NCI-H187 (cell line): ENCODE measurements around the gene CA12.

Experiments
- DNase-seq, 2 experiments: peaks; one replicate each; lab custom pipeline; 2025; lab: John Stamatoyannopoulos, UW

The CA12 gene

DNA sequence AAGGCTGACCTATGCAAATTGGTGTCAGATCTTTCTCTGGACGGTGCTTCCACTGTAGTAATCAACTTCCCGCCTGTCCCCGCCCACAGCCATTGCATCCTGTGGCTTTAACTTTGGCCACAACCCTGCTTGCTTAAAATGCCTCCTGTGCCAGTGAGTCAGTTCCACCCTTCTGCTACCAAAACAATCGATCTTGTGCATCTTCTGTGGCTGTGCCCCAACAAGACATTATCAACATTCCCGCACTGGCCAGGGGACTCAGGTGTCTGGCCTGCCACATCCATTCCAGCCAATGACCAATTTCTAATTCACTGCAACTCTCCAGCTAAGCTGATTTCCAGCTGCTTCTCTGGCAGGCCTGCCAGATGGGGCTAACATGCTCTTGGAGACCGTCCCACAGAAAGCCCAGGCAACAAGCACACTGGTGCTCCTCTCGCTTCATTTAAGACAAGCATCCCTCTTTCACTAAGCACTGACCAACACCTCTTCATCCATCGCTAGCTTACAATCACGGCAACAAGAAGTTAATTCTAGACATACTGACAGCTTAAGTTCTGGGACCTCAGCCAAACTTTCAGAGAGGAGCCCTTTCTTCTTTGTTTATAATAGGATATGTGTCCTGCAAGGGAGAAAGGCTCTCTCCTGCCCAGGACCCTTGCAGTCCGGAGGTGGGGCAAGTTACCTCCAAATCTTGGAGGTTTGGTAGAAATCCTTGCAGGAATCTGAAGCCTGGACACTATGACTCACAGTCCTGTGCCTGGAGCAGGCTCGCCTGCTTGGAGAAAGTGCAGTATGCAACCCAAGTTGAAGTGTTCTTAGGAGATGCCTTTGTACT, 6.7 kb downstream of the CA12 start:
- DNase-seq = no peak

DNA sequence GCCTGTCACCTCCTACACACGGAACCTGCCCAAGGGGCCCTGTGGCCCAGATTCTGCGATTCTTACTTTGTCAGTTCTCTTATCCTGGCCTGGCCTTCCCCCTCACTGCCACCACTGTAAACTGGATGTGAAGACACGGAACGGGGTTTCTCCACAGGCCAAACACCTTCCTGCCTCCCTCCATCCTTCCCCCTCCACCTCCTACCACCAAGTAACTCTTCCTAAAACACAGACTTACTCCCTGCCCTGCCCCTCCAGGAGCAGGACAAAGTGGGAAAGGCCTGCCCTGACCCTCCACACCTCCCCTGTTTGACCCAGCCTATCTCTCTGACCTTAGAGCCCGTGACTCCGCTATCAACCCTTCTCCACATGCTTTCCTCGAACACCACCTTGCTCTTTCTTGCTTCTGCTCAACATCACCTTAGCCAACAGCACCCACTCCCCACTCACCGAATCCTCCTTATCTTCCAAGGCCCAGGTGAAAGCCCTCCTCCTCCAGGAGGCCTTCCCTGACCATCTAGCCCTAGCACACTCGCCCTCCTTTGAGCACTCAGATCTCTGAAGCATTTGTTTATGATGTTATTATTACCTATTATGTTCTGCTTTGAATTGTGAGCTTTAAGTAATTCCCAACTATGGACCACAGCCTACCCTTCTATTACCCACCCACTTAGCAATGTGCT, 7.6 kb downstream of the CA12 start:
- DNase-seq = no peak

DNA sequence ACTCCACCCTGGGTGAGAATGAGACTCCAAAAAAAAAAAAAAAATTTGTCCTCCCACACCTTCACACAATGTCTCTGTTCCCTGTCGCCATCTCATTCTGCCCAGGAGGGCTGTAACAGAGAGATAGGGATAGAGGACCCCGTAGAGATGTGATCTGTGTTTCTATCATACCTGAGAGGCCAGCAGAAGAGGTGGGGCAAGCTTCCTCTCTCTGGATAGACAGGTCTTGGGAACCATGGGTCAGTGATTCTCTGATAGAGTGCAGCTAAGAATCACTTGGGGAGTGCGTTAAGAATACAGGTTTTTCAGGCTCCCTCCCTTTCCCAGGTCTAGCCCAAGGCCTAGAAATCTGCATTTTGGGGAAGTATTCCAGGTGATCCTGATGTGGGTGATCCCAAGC, 8.3 kb downstream of the CA12 start:
- DNase-seq = no peak

DNA sequence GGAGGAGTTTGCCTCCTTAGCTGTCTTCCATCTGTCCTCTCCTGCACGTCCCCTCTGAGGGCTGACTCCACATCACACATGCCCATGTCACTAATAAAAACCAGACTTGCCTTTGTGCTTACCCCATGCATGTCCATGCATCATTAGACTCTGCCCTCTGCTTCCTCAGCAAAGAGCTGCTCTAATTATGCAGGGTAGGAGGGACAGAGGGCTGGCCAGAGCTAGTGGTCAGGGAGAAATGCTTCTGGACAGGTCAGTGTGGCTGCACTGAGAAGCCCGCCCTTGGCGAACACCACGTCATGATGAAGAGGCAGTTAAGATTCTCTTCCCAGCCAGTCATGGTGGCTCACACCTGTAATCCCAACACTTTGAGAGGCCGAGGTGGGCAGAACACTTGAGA, 8.9 kb downstream of the CA12 start:
- no peak for DNase-seq

DNA sequence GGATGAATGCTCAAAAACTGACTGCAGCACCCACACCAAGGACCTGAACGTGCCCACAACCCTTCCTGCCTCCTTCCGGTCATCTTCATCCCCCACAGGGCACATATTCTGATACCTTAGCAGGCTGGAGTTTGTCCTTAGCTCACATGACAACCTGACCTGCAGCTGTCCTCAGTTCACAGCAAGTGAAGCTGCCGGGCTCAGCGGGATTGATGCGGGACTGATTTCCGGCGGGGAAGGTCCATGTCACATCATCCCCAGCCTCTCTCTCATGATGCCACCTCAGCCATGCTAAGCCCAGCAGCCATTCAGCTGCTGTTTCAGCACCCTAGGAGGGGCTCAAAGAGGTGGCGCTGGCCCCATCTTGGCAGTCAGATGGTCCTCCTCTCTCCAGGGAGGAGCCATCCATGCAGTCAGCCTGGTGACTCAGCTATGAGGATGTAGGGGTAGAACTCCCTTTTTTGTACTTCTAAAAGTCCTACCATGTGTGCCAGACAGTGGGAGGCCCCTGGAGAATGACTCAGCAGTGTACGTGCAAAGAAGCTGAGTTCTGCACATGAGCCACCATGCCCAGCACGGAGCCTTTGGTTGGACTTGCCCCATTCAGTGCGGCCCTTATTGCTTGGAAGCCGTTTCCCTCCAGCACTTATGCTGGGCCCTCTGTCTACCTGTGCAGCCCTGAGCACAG, 9.5 kb downstream of the CA12 start:
- DNase-seq = no peak

DNA sequence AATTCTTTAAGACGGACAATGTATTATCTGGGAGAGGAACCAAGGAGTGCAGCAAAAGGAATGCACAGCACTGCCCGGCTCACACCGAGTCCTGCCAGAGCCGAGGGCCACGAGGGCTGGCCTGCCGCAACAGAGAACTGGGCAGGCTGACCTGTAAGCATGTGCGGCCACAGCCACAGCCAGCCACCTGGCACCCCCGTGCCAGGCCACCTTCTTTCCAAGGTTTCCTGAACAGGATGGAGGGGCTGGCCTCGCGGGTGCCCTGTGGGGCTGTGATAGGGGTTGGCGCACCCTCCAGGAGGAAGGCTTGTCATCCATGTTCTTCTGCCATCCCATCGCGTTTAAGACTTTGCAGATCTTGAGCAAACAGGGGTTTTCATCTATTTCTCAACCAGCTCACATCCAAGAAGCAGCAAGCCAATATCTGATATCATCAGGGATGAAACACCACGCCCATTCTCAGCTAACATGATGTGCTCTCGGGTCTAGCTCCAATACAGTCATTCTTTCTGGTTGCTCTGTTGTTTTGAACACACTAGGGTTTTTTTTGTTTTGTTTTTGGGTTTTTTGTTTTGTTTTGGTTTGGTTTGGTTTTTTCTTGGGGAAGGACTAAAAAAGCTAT, 10.2 kb downstream of the CA12 start:
- no peak for DNase-seq

DNA sequence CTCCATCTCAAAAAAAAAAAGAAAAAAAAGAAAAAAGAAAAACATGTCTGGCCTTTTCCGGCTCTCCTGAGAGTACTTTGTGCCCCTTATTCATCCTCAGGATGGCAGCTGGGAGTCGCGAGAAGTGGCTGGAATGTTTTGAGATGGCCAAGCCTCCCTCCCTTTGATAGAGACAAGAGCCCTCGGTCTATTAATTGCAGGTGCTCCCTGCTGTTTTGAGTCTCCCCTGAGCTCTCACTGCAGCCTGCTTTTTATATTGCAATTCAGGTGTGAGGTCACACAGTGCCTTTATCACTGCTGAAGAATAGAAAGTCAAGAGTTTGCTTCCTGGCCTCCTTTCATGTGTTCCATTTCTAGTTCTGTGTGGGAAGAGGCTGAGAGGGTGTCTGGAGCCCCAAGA, 10.9 kb downstream of the CA12 start:
- DNase-seq = peak; percentile 39 to 58

DNA sequence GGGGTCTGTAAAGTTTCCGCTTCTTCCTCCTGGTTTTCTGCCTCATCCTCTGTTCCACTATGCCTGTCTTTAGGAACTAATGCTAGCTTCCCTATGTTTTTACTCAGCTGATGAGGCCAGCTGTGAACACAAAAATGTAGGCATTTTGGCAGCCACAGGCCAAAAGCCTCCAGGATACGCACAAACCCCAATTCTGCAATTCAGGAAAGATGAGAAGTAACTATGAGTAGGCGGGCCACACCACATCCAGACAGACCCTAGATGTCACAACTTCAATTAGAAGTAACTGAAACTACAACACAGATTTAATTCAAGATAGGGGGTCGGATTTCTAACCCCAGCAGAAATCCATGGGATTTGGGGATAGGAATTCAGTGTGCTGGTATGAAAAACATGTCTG, 11.9 kb downstream of the CA12 start:
- no peak for DNase-seq

DNA sequence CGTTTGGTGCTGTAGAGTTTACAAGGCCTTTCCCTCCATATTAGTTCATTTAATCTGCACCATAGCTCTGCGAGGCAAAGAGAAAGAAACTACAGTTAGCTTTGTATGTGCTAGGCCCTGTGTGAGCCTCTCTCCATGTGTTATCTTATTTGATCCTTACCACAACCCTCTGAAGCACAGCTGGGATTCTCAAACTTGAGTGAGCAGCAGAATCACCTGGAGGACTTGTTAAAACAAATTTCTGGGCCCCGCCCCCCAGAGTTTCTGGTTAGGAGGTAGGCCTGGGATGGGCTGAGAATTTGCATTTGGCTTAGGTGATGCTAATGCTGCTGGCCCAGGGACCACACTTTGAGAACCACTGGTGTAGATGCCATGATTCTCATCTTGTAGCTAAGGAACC, 12.3 kb downstream of the CA12 start:
- DNase-seq = no peak

DNA sequence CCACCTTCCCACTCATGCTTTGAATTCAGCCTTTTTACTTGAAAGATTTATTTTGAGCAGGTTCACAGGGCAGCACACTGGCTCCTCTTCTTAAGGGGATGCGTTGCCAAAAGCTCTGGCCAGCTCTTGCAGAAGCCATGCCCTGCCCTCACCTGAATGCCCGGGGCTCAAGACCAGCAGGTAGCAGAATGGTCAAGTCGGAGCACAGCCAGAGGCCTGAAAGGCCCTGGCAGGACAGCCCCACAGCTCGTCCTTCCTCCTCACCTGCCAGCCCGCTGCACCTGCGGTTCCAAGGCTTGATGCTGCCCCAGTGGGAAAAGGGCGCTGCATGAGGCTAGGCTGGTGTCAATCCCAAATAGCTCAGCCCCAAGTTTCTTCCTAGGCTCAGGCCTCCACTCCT, 13.1 kb downstream of the CA12 start:
- DNase-seq = no peak

DNA sequence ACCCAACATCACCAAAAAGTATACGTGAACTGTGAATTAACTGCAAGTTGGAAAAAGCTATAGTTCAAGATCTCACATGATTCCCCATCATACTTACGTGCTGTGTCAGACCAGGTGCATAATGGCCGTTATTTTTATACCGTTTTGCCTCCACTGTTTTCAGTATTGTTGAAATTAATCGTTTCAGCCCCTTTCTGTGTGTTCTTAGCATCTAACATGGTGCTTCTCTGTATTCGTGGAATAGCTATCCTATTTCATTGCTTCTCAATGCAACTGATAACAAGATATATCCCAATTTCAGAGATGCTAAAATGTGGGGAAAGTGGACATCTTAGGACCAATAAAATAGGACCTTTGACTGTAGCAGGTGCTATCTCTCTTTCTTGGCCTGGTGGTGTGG, 13.7 kb downstream of the CA12 start:
- DNase-seq = no peak

DNA sequence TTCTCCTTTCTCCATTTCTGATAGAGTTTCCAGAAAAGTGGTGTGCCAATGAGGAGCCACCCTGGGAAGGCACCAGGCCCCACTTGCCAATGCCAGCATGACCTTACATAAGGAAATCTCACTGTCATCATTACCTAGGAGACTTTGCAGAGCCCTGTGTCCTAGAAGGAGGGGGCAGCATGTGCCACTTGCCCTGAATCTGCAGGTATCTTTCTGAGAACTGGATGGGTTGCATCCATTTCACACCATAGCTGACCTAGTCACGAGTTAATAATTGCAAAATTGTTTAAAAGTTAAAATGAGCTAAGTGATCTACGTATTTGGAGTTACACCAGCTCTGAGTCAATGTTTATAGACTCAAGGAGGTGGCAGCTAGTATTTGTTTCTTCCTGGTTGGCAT, 14.3 kb downstream of the CA12 start:
- no peak for DNase-seq

DNA sequence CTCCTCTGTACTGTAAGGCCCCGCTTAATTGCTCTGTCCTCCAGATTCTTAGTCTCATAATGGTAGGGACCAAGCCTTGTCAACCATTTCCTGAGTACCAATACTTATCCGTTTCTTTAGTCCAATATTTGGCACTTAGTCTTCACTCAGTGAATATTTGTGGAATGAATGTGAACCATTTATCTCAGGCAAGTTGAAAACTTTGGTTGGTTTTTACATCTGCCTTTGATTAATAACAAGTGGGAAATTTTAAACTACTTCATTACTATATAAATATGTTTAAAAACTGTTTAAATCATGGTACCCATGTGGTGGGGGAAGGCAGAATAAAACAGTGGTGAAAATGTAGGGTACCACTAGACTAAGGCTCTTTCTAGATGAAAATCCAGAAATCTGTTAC, 15.2 kb downstream of the CA12 start:
- DNase-seq = no peak

DNA sequence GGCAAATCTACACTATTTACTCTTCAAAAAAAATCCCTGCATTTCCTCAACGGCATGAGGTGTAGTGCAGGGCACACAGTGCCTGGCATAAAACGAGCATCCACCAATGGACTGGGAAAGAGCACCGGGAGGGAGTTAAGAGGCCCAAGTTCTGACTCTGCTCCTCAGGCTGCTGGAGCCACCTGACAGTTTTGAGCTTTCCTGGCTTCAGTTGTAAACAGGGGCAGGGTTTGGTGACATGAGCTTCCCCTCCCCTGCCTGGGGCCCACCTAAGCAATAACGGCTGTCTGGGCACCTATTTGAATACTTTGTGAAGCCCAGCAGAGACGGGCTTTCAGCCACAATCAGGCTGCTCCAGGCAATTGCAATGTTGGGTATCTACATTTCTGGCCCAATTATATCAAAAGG, 16.4 kb downstream of the CA12 start:
- DNase-seq = no peak

DNA sequence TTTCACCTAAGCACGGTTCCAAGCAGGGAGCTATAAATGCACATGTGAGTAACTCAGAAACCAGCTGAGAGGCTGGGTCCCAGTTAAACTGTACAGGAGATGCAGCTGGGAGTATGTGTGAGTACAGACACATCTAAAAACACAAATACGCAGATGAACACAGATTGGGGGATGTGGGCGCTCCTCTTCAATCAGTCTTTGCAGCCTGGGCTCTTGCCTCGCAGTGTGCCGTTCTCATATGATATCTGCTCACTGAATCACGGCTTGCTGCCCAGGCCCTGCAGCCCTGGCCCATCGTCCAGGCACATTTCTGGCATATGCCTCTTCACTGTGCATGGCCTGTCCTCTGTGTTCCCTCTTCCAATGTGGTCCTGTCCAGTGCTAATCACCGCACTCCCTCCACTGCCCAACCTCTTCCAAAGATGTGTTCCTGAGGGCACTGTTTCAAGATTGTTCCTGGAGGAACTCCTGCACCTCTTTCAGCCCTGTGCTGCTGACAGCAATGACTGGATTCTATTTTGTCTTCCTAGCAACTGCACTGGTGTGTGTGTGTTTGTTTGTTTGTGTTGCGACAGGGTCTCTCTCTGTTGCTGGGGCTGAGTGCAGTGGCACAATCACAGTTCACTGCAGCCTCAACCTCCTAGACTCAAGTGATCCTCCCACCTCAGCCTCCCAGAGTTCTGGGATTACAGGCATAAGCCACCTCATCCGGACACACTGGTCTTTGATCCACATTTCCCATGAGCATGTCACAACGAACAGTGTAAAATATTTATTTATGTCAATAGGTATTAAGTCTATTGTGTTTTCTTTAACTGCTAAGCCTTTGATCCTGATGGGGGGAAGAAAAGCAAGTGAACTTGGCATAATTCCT, 17.0 kb downstream of the CA12 start:
- DNase-seq = no peak

DNA sequence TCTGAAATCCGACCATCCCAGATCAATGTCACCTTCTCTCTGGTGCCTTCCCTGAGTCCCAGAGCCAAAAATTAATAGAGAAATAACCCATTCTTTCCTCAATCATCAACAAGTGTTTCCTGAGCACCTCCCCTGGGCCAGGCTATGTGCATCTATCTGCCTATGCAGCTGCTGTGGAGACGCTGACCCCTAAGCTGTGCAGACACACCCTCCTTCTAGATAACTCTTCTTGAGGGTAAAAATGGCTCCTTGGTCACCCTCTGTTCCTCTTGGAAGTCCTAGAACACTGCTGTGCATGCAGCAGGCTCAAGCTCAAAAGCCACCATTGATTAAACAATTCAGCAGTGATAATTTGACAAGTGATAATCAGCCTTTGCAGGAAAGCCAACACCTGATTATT, 18.4 kb downstream of the CA12 start:
- DNase-seq = no peak

DNA sequence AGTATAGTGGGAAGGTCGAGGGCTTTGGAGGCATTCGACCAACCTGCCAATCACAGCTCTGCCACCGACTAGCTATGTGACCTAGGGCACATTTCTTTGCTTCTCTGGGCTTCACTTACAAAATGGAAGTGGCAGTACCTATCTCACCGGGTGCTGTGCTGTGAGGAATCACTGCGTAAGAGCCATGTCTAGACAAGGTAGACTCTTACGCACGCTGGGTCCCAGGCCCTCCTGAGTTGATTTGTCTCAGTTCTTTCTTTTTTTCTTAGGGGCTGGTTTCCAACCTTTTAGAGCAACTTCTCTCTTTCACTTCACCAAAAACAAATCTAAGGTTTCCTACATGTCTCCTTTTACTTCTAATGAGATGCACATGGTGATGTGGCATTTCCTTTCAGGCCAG, 18.8 kb downstream of the CA12 start:
- no peak for DNase-seq

DNA sequence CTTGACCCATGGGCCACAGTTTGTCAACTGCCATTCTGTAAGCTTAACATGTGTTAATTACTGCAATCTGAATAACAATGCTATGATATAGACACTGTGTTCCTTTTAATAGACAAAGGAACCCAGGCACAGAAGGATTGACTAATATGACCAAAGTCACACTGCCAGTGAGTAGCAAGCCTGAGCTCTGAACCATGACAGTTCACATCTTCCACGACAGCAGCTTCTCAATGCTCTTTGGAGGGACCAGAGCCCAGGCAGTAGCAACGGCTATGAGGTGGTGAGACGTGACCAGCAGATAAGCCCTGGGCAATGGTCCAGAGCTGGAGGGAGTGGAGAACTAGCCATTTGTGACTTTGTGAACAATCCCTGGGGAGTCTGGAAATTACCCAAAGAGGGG, 19.4 kb downstream of the CA12 start:
- no peak for DNase-seq

DNA sequence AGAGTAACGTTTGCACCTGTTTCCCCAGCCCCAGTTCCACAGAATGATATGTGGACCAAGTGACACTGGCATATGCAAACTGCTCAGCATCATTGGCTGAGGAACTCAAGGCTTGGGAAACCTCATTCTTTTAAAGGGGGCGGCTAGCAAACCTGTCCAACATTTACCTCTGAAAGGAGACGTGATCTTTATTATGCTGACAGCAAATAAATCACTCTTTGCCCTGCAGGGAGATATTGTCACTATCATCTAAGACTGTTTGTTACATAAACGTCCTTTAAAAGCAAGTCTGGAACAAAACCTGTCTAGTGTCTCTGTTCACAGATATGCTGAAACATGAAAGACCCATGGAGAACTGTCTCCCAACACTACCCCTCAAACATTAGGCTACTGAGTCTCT, 21.5 kb downstream of the CA12 start:
- DNase-seq = no peak

DNA sequence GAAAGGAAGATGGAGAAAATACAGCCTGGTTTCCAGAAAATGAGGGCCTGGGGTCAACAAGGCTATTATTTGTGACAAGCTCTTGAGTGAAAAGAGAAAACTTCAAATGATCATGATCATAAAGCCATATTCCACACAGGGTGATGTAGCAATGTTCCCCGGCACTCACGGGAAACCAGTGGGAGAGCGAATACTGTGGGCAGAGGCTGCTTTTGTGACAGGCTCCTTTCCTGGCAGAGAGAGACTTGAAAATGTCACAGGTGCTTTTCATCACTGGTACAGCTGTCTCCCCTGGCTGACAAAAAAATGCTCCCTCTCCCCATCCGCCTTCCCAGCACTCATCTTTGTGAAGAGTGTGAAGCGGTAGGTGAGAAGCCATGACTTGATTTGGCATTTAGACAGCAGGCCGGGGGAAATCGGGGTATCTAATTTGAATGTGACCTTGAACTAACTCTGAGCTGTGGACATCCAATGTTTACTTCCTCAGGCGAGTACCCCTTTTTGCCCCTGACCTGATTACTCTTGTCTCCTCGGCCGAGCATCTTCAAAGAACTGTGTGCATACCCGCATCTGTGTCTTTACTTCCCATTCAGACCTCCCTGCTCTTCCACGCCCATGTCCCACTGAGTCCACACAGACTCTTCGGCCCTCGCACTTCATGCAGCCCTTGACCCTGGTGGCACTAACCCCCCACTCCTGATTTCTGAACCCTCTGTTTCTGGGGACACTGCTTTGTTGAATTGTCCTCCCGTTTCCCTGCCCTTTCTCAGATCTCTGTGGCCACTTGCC, 23.2 kb downstream of the CA12 start:
- no peak for DNase-seq

DNA sequence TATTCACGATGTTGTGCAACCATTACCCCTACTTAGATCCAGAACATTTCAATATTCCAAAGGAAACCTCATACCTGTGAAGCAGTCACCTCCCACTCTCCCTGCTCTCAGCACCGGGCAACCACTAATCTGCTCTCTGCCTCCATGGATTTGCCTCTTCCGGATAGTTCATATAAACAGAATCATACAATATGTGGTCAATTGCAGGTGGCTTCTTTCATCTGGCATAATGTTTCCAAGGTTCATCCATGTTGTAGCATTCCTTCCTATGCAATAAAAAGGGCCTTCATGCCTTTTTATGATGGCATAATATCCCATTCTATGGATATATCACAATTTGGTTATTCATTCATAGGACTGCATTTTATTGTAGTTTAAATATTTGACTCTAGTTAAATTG, 23.9 kb downstream of the CA12 start:
- DNase-seq = no peak
